OCI-LY7 (cell line): ENCODE results near the gene PTX4. TPM values are rescaled to one million over a fixed set of nuclear protein-coding genes. Genes with fewer than 3 reads are reported as not detected.

Experiments used
- BruUV-seq: library from RNA; stranded (reverse); fragments of 400-500 nt; replicated peaks from 2 replicates; lab custom pipeline; 2021; lab: Mats Ljungman, UMichigan
- CTCF ChIA-PET: fragments of 300-600 bp; sonication (Branson Sonifier 250); formaldehyde crosslinking; loops from one replicate; lab custom pipeline; 2022; ENCODE audit warnings: antibody characterized with exemption; ENCODE audit not compliant: unreplicated experiment; lab: Charles Lee
- POLR2A ChIA-PET: fragments of 300-600 bp; sonication (Branson Sonifier 250); formaldehyde crosslinking; loops from one replicate; lab custom pipeline; 2022; ENCODE audit warnings: antibody characterized with exemption; lab: Charles Lee
- DNase-seq: peaks from one replicate; pipeline ENCODE4 v3.0.0-alpha.2; 2015; ENCODE audit warnings: low spot score
- H2AFZ ChIP-seq: fragments of 200-600 bp; sonication (generic), shearing (Covaris generic); 2 replicates; pipeline ENCODE4 v1.6.1; 2014; ENCODE audit warnings: mild to moderate bottlenecking, antibody characterized with exemption, low read length, moderate library complexity
- H3K27ac ChIP-seq: fragments of 200-600 bp; sonication (generic); 2 replicates; pipeline ENCODE4 v1.5.1; 2014; ENCODE audit warnings: mixed run types, low read depth, mild to moderate bottlenecking, moderate library complexity, low read length, inconsistent platforms; ENCODE audit not compliant: poor library complexity, severe bottlenecking
- H3K36me3 ChIP-seq: fragments of 200-600 bp; sonication (generic); 2 replicates; pipeline ENCODE4 v1.6.1; 2014; ENCODE audit warnings: mild to moderate bottlenecking, antibody characterized with exemption, low read length, moderate library complexity, mixed read lengths; ENCODE audit not compliant: insufficient read depth
- H3K4me1 ChIP-seq: fragments of 200-600 bp; sonication (generic); 2 replicates; pipeline ENCODE4 v1.5.1; 2014; ENCODE audit warnings: mild to moderate bottlenecking, low read length; ENCODE audit not compliant: insufficient read depth, poor library complexity, severe bottlenecking
- H3K4me2 ChIP-seq: fragments of 200-600 bp; sonication (generic); 2 replicates; pipeline ENCODE4 v1.6.1; 2014; ENCODE audit warnings: mild to moderate bottlenecking, low read length
- H3K4me3 ChIP-seq: fragments of 200-600 bp; sonication (generic); 2 replicates; pipeline ENCODE4 v1.5.1; 2014; ENCODE audit warnings: mild to moderate bottlenecking, low read depth, low read length; ENCODE audit not compliant: poor library complexity, severe bottlenecking
- H3K79me2 ChIP-seq: fragments of 200-600 bp; sonication (generic); 2 replicates; pipeline ENCODE4 v1.6.1; 2016; ENCODE audit warnings: low read depth, mild to moderate bottlenecking, low read length, moderate library complexity, mixed read lengths; ENCODE audit not compliant: insufficient read depth
- H3K9me2 ChIP-seq: fragments of 200-600 bp; sonication (generic); 2 replicates; pipeline ENCODE4 v1.6.1; 2016; ENCODE audit warnings: mild to moderate bottlenecking, low read length, mixed read lengths; ENCODE audit not compliant: insufficient read depth
- H3K9me3 ChIP-seq: fragments of 200-600 bp; sonication (generic); 2 replicates; pipeline ENCODE4 v1.6.1; 2014; ENCODE audit warnings: mild to moderate bottlenecking, mixed run types, low read length, mixed read lengths
- H4K20me1 ChIP-seq: fragments of 200-600 bp; sonication (generic); 2 replicates; pipeline ENCODE4 v1.6.1; 2014; ENCODE audit warnings: mild to moderate bottlenecking, antibody characterized with exemption, low read length, moderate library complexity, mixed read lengths; ENCODE audit not compliant: insufficient read depth
- EZH2phosphoT487 ChIP-seq: fragments of 200-600 bp; sonication (generic); IDR thresholded peaks from 2 replicates; pipeline ENCODE4 v1.6.1; 2018; ENCODE audit warnings: low read depth, borderline replicate concordance, mild to moderate bottlenecking, mixed run types, antibody characterized with exemption, low read length, moderate library complexity, mixed read lengths
- intact Hi-C: fragments of 100-400 bp; cut with micrococcal nuclease; formaldehyde crosslinking; loops from one replicate; pipeline ENCODE4 v1.10.0; 2022; ENCODE audit not compliant: unreplicated experiment
- total RNA-seq, 2 experiments: library from RNA; depleted of rRNA in 1 of 2; stranded (reverse); fragments of >200 nt in 1 of 2; shearing (Covaris generic) in 1 of 2; gene quantifications; 2 replicates each; pipeline ENCODE4 v1.2.3, GENCODE V29; 2014 to 2022
- TF ChIP-seq, protein P1 (sequence below): fragments of 200-600 bp; sonication (generic); conservative IDR thresholded peaks from 2 replicates; pipeline ENCODE4 v1.5.1; 2014; ENCODE audit warnings: mild to moderate bottlenecking, antibody characterized with exemption, low read length, moderate library complexity, mixed read lengths

Gene PTX4
- total RNA-seq, 2 experiments from 2014 or later: not detected

- Histone ChIP-seq H3K79me2 (peaks cover 7% of the 10 kb centered on the region; the same call in 1 of the 2 replicates), H3K4me3 (no peak overlapping the region), H3K36me3 (peaks cover 52% of the 10 kb centered on the region), H3K9me3 (no peaks in the 10 kb centered on the region), H4K20me1 (no peaks in the 10 kb centered on the region), H3K9me2 (no peaks in the 10 kb centered on the region), H3K27ac (no peak overlapping the region), H3K4me1 (peaks cover 16% of the 10 kb centered on the region), H3K4me2 (no peak overlapping the region), H2AFZ (no peak overlapping the region)
- CTCF ChIA-PET: no interaction called here
- no peak for DNase-seq
- POLR2A ChIA-PET: no interaction called here
- TF ChIP-seq EZH2phosphoT487: no peak
- TF ChIP-seq, protein P1, sequence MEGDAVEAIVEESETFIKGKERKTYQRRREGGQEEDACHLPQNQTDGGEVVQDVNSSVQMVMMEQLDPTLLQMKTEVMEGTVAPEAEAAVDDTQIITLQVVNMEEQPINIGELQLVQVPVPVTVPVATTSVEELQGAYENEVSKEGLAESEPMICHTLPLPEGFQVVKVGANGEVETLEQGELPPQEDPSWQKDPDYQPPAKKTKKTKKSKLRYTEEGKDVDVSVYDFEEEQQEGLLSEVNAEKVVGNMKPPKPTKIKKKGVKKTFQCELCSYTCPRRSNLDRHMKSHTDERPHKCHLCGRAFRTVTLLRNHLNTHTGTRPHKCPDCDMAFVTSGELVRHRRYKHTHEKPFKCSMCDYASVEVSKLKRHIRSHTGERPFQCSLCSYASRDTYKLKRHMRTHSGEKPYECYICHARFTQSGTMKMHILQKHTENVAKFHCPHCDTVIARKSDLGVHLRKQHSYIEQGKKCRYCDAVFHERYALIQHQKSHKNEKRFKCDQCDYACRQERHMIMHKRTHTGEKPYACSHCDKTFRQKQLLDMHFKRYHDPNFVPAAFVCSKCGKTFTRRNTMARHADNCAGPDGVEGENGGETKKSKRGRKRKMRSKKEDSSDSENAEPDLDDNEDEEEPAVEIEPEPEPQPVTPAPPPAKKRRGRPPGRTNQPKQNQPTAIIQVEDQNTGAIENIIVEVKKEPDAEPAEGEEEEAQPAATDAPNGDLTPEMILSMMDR: no peak
- BruUV-seq: no TSS peak
- intact Hi-C loops: no loop called here
Measured at GRCh38 chr16:1495889-1496262, 7.1 kb upstream of the PTX4 start.

DNA sequence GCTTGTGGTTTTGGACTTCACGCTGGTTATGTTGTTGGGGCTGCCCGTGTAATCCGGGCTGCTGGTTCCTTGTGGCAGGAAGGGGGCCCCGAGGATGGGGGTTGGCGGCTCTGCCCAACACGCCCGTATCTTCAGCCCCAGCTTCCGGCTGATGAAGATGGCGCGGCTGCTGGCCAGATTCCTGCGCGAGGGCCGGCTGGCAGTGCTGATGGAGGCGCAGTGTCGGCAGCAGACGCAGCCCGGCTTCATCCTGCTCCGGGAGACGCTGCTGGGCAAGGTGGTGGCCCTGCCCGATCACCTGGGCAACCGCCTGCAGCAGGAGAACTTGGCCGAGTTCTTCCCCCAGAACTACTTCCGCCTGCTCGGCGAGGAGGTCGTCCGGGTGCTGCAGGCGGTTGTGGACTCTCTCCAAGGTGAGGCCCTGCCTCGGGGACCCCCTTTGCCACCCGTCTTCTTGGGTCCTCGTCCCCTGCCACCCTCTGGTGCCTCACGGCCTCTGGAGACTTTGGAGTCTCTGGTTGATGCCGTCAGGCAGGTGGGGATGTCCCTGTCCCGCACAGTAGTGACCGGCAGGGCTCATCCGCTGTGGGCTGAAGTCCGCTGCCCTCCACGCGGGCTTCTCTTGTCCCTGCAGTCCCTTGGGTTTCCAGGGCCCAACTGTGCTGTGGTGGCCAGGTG lies 6.6 kb upstream of the PTX4 start:
- H2AFZ ChIP-seq: no peak overlapping the region
- no peaks in the 10 kb centered on the region for H3K9me3 ChIP-seq
- intact Hi-C loops: no loop called here
- H3K4me2 ChIP-seq: no peak overlapping the region
- no TSS peak for BruUV-seq
- H3K79me2 ChIP-seq: peaks cover 7% of the 10 kb centered on the region; the same call in 1 of the 2 replicates
- no peak overlapping the region for H3K27ac ChIP-seq
- H3K36me3 ChIP-seq: peaks cover 48% of the 10 kb centered on the region
- no peak overlapping the region for H3K4me3 ChIP-seq
- no peaks in the 10 kb centered on the region for H4K20me1 ChIP-seq
- DNase-seq: no peak
- ChIA-PET POLR2A (no interaction called here), CTCF (no interaction called here)
- no peak for TF ChIP-seq EZH2phosphoT487
- TF ChIP-seq, protein P1: no peak
- peaks cover 16% of the 10 kb centered on the region for H3K4me1 ChIP-seq
- no peaks in the 10 kb centered on the region for H3K9me2 ChIP-seq

- H3K36me3 ChIP-seq: peaks cover 44% of the 10 kb centered on the region
- no peaks in the 10 kb centered on the region for H4K20me1 ChIP-seq
- H3K4me3 ChIP-seq: peak overlapping the region; percentile 90
- peaks cover 7% of the 10 kb centered on the region; the same call in 1 of the 2 replicates for H3K79me2 ChIP-seq
- H3K27ac ChIP-seq: no peak overlapping the region
- ChIA-PET POLR2A (no interaction called here), CTCF (no interaction called here)
- intact Hi-C loops: loop anchor here (5.0 kb wide), 1 partner anchor 118 kb away; the partner anchor contains the start of genes CRAMP1 and IFT140
- H3K9me3 ChIP-seq: no peaks in the 10 kb centered on the region
- peaks cover 16% of the 10 kb centered on the region for H3K4me1 ChIP-seq
- no TSS peak for BruUV-seq
- no peaks in the 10 kb centered on the region for H3K9me2 ChIP-seq
- peak overlapping the region; percentile 80 for H3K4me2 ChIP-seq
- no peak for TF ChIP-seq EZH2phosphoT487
- TF ChIP-seq, protein P1: no peak
- no peak for DNase-seq
- H2AFZ ChIP-seq: no peak overlapping the region
Measured at GRCh38 chr16:1494711-1495110, 6.0 kb upstream of the PTX4 start.
